Heart left ventricle (tissue), 16 donors: Measurements from ENCODE around the gene PTK7. TPM values are rescaled to one million over a fixed set of nuclear protein-coding genes. Genes with fewer than 3 reads are reported as not detected.
"Not testable (repeated sequence)": the region's sequence is repeated elsewhere in the genome, so short reads cannot be mapped to it uniquely, and the experiment has no call there.

Experiments used
- ATAC-seq, 4 donors: fragments of 200-7000 bp; cut with Tn5 transposase; one replicate each; pipeline ENCODE4 v1.9.1; 2020 to 2022; ENCODE audit warnings: moderate library complexity in 4 of 4, mild to moderate bottlenecking in 3 of 4, moderate number of reproducible peaks in 1 of 4
- DNase-seq, 5 donors: peaks; one replicate each; pipeline ENCODE4 v3.0.0-alpha.2; 2020
- H3K27ac ChIP-seq, 12 donors: fragments of 200-600 bp; sonication (generic) in 4 of 12; one replicate each; pipeline versions ENCODE4 v1.5.0 to v1.8.0; 2016 to 2022; ENCODE audit warnings: mild to moderate bottlenecking in 2 of 12
- H3K27me3 ChIP-seq, 9 donors: fragments of 200-600 bp; sonication (generic) in 2 of 9; one replicate each; pipeline versions ENCODE4 v1.5.1 to v1.8.0; 2016 to 2022; ENCODE audit warnings: mild to moderate bottlenecking in 3 of 9
- H3K36me3 ChIP-seq, 9 donors: fragments of 200-600 bp; sonication (generic) in 2 of 9; one replicate each; pipeline versions ENCODE4 v1.5.0 to v1.8.0; 2018 to 2022; ENCODE audit warnings: mild to moderate bottlenecking in 2 of 9
- H3K4me1 ChIP-seq, 12 donors: fragments of 200-600 bp; sonication (generic) in 4 of 12; one replicate each; pipeline versions ENCODE4 v1.5.0 to v1.8.0; 2016 to 2022; ENCODE audit warnings: mild to moderate bottlenecking in 3 of 12
- H3K4me3 ChIP-seq, 12 donors: fragments of 200-600 bp; sonication (generic) in 4 of 12; one replicate each; pipeline versions ENCODE4 v1.5.0 to v1.8.0; 2017 to 2022; ENCODE audit warnings: mild to moderate bottlenecking in 9 of 12, moderate library complexity in 4 of 12
- H3K9me3 ChIP-seq, 12 donors: fragments of 200-600 bp; sonication (generic) in 4 of 12; one replicate each; pipeline versions ENCODE4 v1.5.0 to v1.8.0; 2016 to 2022; ENCODE audit warnings: mild to moderate bottlenecking in 1 of 12
- POLR2A ChIP-seq, 2 donors: fragments of 450-650 bp; IDR thresholded peaks; one replicate each; pipeline ENCODE4 v1.6.1; 2017; ENCODE audit warnings: antibody characterized with exemption in 2 of 2, mild to moderate bottlenecking in 2 of 2, moderate library complexity in 2 of 2
- WGBS, 4 donors: extraction: QIAGEN DNeasy Blood & Tissue Kit in 2 of 4; methylation state at CpG; one replicate each; pipeline versions ENCODE4 v1.1.5 to v1.1.7; 2013 to 2018; 5-methylcytosine and 5-hydroxymethylcytosine counted together
- intact Hi-C, 10 donors: fragments of 100-400 bp; cut with DNase I; formaldehyde crosslinking; loops; one replicate each; pipeline versions ENCODE4 v1.11.1 to v1.14.2; 2022
- polyA plus RNA-seq, 2 donors: library from polyadenylated mRNA; stranded (reverse); fragments of 200-250 nt; gene quantifications; one replicate each; pipeline ENCODE4 v1.2.3, GENCODE V29; 2013
- total RNA-seq, 9 donors: library from RNA; depleted of rRNA in 2 of 9; stranded (reverse); fragments of >200 nt in 2 of 9; fragmentation: NEBNext Ultra II Directional in 3 of 9; extraction: Animal tissue kit (Norgen Biotek cat#: 25700) in 3 of 9; gene quantifications; one replicate each; pipeline versions ENCODE4 v1.1.0 to v1.2.4, GENCODE V29; 2016 to 2023
- TF ChIP-seq, protein P1 (sequence below), 12 donors: fragments of 200-600 bp; sonication (generic) in 4 of 12; IDR thresholded peaks; one replicate each; pipeline versions ENCODE4 v1.5.0 to v1.8.0; 2018 to 2022; ENCODE audit warnings: antibody characterized with exemption in 12 of 12, mild to moderate bottlenecking in 5 of 12
- donor health status: ischemic (EF 13 %, LVEDD 7.1; RV severe dilation, severe dysfunction).
- donor health status: healthy with polysubstance abuse.
- donor health status: DM: no; HTN: yes; CAD: no.
- donor health status: DM: no; HTN: no; CAD: no.
- donor health status: ischemic (EF 25% LVEDD 6.9; RV normal size, moderate dysfunction).
- donor health status: ischemic (EF 25% LVEDD 5.7; RV mildly dilated, moderate dysfunction).
- donor health status: healthy.
- donor health status: DM: yes; HTN: yes; CAD: no.
- donor health status: ischemic (EF 35%, LVEDD 5.7; RV mildly dilated, moderate dysfunction).
- donor health status: nonischemic (EF 11% LVEDD 7.7; RV severe dilation, severe dysfunction).
- donor health status: DM: yes; HTN: yes; CAD: no.
- donor health status: PGD.
- donor health status: ischemic (EF 29% LVEDD 5.4; RV normal size, mild dysfunction).
- donor health status: nonischemic (EF 23%, LVEDD 6.1; RV moderate dilation, normal function).

The PTK7 gene
- total and polyA plus RNA-seq, 11 donors: 1.4 to 10.4 (median 1.9) TPM

- Histone ChIP-seq H3K36me3 (no peaks in the 10 kb centered on the region), H3K27ac (no peak overlapping the region), H3K27me3 (peaks cover 0 to 18% (median 0%) of the 10 kb centered on the region in 9 donors), H3K9me3 (no peaks in the 10 kb centered on the region), H3K4me3 (no peak overlapping the region), H3K4me1 (peaks cover 0 to 11% (median 2%) of the 10 kb centered on the region in 12 donors)
- no peak for DNase-seq
- ATAC-seq: no peak
- 91 to 93% (median 92%) methylated on average over 4 of the region's 4 CpGs for WGBS, 4 donors
- TF ChIP-seq, protein P1, sequence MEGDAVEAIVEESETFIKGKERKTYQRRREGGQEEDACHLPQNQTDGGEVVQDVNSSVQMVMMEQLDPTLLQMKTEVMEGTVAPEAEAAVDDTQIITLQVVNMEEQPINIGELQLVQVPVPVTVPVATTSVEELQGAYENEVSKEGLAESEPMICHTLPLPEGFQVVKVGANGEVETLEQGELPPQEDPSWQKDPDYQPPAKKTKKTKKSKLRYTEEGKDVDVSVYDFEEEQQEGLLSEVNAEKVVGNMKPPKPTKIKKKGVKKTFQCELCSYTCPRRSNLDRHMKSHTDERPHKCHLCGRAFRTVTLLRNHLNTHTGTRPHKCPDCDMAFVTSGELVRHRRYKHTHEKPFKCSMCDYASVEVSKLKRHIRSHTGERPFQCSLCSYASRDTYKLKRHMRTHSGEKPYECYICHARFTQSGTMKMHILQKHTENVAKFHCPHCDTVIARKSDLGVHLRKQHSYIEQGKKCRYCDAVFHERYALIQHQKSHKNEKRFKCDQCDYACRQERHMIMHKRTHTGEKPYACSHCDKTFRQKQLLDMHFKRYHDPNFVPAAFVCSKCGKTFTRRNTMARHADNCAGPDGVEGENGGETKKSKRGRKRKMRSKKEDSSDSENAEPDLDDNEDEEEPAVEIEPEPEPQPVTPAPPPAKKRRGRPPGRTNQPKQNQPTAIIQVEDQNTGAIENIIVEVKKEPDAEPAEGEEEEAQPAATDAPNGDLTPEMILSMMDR (IDR thresholded peaks at IDR 0.05): no peak
- no peak for TF ChIP-seq POLR2A (IDR thresholded peaks at IDR 0.05)
- intact Hi-C loops: no loop called here
These were observed 4.9 kb downstream of the PTK7 start for GRCh38 chr6:43081043-43081442.

DNA sequence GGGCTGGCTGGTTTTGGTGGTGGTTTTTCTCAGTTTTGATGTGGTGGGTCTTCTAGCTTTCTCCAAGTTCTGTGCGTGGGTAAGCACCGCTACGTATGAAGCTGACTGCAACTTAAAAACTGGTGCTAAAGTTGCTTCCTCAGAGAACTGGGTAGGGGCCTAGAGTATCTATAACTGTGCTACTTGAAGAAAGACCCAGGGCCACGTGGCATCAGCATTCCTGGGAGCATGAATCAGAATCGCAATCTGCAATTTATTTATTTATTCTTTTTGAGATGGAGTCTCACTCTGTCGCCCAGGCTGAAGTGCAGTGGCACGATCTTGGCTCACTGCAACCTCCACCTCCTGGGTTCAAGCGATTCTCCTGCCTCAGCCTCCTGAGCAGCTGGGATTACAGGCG, 5.8 kb downstream of the PTK7 start:
- H3K9me3 ChIP-seq, H3K36me3 ChIP-seq: not testable (repeated sequence)
- WGBS, 4 donors: 89 to 92% (median 92%) methylated on average over 9 of the region's 9 CpGs

DNA sequence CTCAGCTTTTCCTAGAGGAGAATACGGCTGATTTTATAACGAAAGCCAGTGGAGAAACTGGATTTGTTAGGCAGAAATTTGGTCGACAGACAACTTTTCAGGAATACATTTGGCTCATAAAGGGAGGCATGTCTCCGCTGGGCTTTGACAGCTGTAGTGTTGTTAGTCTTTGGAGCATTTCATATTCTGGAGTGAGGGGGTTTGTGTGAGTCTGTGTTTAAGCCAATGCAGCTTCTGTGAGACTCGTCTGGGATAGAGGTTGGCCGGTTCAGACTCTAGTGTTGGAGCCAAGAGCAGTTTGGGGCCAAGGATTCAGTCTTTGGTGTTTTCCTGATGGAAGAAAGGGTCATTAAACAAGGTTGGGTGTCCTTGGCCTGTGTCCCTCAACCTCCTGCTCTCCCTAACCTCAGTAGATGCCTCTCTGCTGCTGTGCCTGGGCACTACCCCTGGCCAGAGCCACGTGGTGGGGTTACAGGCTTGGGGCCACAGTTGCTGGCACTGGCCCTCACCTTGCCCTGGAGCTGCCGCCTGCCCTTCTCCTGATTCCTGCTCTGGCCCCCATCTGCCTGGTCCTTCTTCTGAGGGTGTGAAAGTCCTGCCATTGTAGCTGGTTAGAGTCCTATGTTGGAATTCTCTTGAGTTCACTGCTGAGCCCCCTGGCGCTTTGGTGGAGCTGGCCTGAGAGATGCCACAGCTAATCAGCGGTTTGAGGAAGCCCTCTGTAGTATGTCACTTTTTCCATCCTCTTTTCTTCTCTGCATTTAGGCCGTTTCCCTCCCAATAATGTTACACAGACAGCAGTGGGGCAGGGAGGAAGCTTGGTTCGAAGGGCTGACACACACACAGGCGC, 6.9 kb downstream of the PTK7 start:
- H3K36me3 ChIP-seq: no peaks in the 10 kb centered on the region
- H3K4me1 ChIP-seq: no peaks in the 10 kb centered on the region
- no peak overlapping the region for H3K27ac ChIP-seq
- no peak overlapping the region for H3K4me3 ChIP-seq
- ATAC-seq: no peak
- DNase-seq: no peak
- intact Hi-C loops: no loop called here
- peaks cover 0 to 3% (median 0%) of the 10 kb centered on the region in 9 donors for H3K27me3 ChIP-seq
- WGBS, 4 donors: 67 to 75% (median 73%) methylated on average over 12 to 13 of the region's 13 CpGs
- H3K9me3 ChIP-seq: no peaks in the 10 kb centered on the region
- TF ChIP-seq, protein P1 (IDR thresholded peaks at IDR 0.05): no peak
- no peak for TF ChIP-seq POLR2A (IDR thresholded peaks at IDR 0.05)

More for the DNA sequence above, 5.8 kb downstream of the PTK7 start:
- ATAC-seq, H3K4me3 ChIP-seq, intact Hi-C loops, DNase-seq, H3K4me1 ChIP-seq, H3K27ac ChIP-seq: not testable (repeated sequence)
- H3K27me3 ChIP-seq: peaks cover 0 to 10% (median 0%) of the 10 kb centered on the region in 9 donors

GRCh38 chr6:43086022-43086658, 10.0 kb downstream of the PTK7 start:
- intact Hi-C loops: no loop called here
- Histone ChIP-seq H3K4me3 (no peak overlapping the region), H3K27me3 (no peaks in the 10 kb centered on the region), H3K9me3 (no peaks in the 10 kb centered on the region), H3K4me1 (no peaks in the 10 kb centered on the region), H3K27ac (no peak overlapping the region), H3K36me3 (no peaks in the 10 kb centered on the region)
- no peak for ATAC-seq
- TF ChIP-seq POLR2A (IDR thresholded peaks at IDR 0.05): no peak
- 80 to 92% (median 84%) methylated on average over 8 of the region's 8 CpGs for WGBS, 4 donors
- no peak for DNase-seq

DNA sequence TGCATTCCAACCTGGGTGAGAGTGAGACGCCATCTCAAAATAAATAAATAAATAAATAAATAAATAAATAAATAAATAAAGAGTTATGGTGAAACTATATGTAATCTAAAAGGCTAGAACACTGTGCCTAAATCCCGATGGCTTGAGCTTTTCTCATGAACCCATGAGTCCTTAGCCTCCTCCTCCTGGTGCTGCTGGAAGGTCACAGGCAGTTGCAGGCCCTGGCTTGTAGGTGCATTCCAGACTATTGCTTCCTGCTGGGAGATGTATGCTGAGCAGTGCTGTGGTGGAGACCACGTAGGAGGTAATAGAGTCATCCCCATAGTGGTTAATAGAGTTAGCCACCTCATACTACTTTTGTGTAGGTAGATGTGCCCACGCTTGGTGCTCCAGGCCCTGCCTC, 12.5 kb downstream of the PTK7 start:
- no peaks in the 10 kb centered on the region for H3K27me3 ChIP-seq
- no peak for ATAC-seq
- 88 to 94% (median 92%) methylated on average over 4 of the region's 4 CpGs for WGBS, 4 donors
- H3K27ac ChIP-seq: no peak overlapping the region
- no peak overlapping the region for H3K4me3 ChIP-seq
- no peaks in the 10 kb centered on the region for H3K36me3 ChIP-seq
- H3K4me1 ChIP-seq: peaks cover 0 to 3% (median 0%) of the 10 kb centered on the region in 12 donors
- intact Hi-C loops: no loop called here
- TF ChIP-seq, protein P1 (IDR thresholded peaks at IDR 0.05): no peak
- no peak for TF ChIP-seq POLR2A (IDR thresholded peaks at IDR 0.05)
- DNase-seq: no peak
- no peaks in the 10 kb centered on the region for H3K9me3 ChIP-seq
